Thymus (tissue), 11 donors: ENCODE data around the gene C2orf42. TPM values are rescaled to one million over a fixed set of nuclear protein-coding genes. Genes with fewer than 3 reads are reported as not detected.
A peak's percentile ranks its signal among the peaks of the same experiment; 100 is the strongest.

Source experiments
- DNase-seq, 9 donors: peaks; one replicate each; pipeline ENCODE4 v3.0.0-alpha.2; 2013; ENCODE audit warnings: low spot score in 9 of 9, low read depth in 6 of 9, missing footprints in 1 of 9
- H3K27ac ChIP-seq, 2 donors: one replicate each; pipeline ENCODE4 v1.5.1; 2013; ENCODE audit warnings: control low read depth in 1 of 2, low read depth in 1 of 2, low read length in 1 of 2, mild to moderate bottlenecking in 1 of 2, moderate library complexity in 1 of 2
- H3K27me3 ChIP-seq, 2 donors: one replicate each; pipeline ENCODE4 v1.5.1; 2013; ENCODE audit warnings: low read length in 1 of 2; ENCODE audit not compliant: control insufficient read depth in 2 of 2, insufficient read depth in 1 of 2
- H3K36me3 ChIP-seq, 2 donors: one replicate each; pipeline ENCODE4 v1.5.1; 2013; ENCODE audit warnings: low read length in 1 of 2, mild to moderate bottlenecking in 1 of 2, moderate library complexity in 1 of 2; ENCODE audit not compliant: control insufficient read depth in 2 of 2, insufficient read depth in 2 of 2
- H3K4me1 ChIP-seq, 2 donors: one replicate each; pipeline ENCODE4 v1.5.1; 2013; ENCODE audit warnings: low read length in 2 of 2; ENCODE audit not compliant: control insufficient read depth in 2 of 2, insufficient read depth in 2 of 2
- H3K4me3 ChIP-seq, 2 donors: one replicate each; pipeline ENCODE4 v1.5.1; 2013; ENCODE audit warnings: low read length in 2 of 2, control low read depth in 1 of 2, mild to moderate bottlenecking in 1 of 2
- H3K9me3 ChIP-seq, 2 donors: one replicate each; pipeline ENCODE4 v1.5.1; 2013; ENCODE audit warnings: low read length in 1 of 2, mild to moderate bottlenecking in 1 of 2; ENCODE audit not compliant: control insufficient read depth in 2 of 2, insufficient read depth in 1 of 2
- WGBS: extraction: QIAGEN DNeasy Blood & Tissue Kit; methylation state at CpG from one replicate; pipeline ENCODE4 v1.1.7; 2013; 5-methylcytosine and 5-hydroxymethylcytosine counted together
- polyA plus RNA-seq: library from polyadenylated mRNA; stranded (reverse); fragments of 200-250 nt; gene quantifications from one replicate; pipeline ENCODE4 v1.2.3, GENCODE V29; 2013
- total RNA-seq: library from RNA; stranded (reverse); fragments of 120-200 nt; gene quantifications from one replicate; pipeline ENCODE4 v1.2.4, GENCODE V29; 2013
- donor health status: healthy.

The C2orf42 gene
- total and polyA plus RNA-seq, 2 donors = 15.4 to 15.7 TPM

DNA sequence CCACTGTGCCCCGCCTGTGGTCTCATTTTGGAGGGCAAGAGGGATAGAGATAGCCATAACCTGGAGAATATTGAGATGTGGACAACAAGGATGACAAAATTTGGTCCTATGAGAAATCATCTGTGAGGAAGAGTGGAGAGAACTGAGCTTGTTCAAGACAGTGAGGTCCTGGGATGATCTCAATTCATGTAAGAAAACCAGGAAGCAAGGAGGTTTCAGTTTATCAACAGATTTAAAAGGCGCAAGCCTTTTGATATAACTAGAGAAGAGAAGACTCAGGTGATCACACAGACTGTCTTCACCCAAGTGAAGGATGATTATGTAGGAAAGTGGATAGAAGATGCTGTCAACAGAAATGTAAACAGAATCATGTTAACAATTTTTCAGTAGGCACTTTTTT is 64.4 kb downstream of the C2orf42 start:
- Histone ChIP-seq H3K4me3 (no peak overlapping the region), H3K36me3 (no peaks in the 10 kb centered on the region), H3K27ac (peak overlapping the region; percentile 42 to 55), H3K9me3 (peaks cover 0 to 7% of the 10 kb centered on the region in 2 donors), H3K27me3 (no peaks in the 10 kb centered on the region), H3K4me1 (peaks cover 36 to 70% of the 10 kb centered on the region in 2 donors)
- DNase-seq = peak in 1 of 9 donors; percentile 55
- WGBS = 91% methylated on average over 2 of the region's 2 CpGs

DNA sequence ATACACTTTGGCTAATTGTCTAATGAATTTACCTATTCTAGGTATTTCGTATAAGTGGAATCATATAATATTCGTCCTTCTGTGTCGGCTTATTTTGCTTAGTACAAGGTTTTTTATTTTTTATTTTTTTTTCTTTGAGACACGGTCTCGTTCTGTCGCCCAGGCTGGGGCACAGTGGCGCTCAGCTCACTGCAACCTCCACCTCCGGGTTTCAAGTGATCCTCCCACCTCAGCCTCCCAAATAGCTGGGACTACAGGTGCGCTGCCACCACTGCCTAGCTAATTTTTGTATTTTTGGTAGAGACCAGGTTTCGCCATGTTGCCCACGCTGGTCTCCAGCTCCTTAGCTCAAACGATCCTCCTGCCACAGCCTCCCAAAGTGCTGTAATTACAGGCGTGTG is 65.3 kb downstream of the C2orf42 start:
- Histone ChIP-seq H3K9me3 (peaks cover 0 to 7% of the 10 kb centered on the region in 2 donors), H3K4me1 (peaks cover 34 to 69% of the 10 kb centered on the region in 2 donors), H3K27me3 (no peaks in the 10 kb centered on the region), H3K36me3 (no peaks in the 10 kb centered on the region), H3K4me3 (peak overlapping the region; percentile 57 to 67), H3K27ac (peak overlapping the region; percentile 99)
- DNase-seq = no peak
- WGBS = 73% methylated on average over 13 of the region's 13 CpGs

DNA sequence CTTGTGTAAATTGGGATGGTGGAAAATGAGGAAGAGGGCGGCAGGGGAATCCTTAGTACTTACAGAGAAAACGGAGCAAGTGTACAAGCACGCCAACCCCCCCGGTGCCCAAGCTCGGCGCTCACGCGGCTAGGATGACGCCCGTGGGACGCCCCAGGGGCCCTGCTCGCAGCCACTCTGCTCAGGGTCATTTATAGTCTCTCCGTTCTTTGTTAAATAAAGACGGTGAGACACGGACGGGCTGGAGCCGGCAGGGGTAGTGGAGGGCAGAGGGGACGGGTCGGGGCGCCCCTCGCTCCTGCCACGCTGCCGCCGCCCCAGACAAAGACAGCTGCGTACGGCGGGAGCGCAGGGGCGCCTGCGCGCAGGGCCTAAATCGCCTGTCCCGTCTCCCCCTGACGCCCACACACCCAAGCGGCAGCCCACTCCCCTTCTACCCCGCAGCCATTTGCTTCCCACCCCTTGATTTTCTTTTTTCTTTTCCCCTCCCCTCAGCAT is 65.8 kb downstream of the C2orf42 start:
- under 1% methylated on average over 36 of the region's 36 CpGs for WGBS
- Histone ChIP-seq H3K9me3 (peaks cover 0 to 7% of the 10 kb centered on the region in 2 donors), H3K27me3 (no peaks in the 10 kb centered on the region), H3K4me3 (peak overlapping the region; percentile 57 to 67), H3K36me3 (no peaks in the 10 kb centered on the region), H3K27ac (peak overlapping the region; percentile 99), H3K4me1 (peaks cover 34 to 71% of the 10 kb centered on the region in 2 donors)
- DNase-seq = peak in 4 of 9 donors; percentile 67 to 88 (median 70)

DNA sequence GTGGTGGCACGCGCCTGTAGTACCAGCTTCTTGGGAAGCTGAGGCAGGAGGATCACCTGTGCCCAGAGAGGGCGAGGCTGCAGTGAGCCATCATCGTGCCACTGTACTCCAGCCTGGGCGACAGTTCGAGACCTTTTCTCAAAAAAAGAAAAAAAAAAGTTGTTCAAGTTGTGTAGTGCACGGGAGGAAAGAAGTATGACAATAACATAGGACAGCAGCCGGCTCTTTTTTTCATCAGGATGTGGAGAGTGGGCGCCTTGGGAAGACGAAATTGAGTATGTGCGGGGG is 67.0 kb downstream of the C2orf42 start:
- Histone ChIP-seq H3K27me3 (no peaks in the 10 kb centered on the region), H3K4me1 (peaks cover 40 to 84% of the 10 kb centered on the region in 2 donors), H3K9me3 (peaks cover 0 to 7% of the 10 kb centered on the region in 2 donors), H3K36me3 (no peaks in the 10 kb centered on the region), H3K4me3 (peak overlapping the region; percentile 57 to 67), H3K27ac (peak overlapping the region; percentile 99)
- WGBS = 32% methylated on average over 11 of the region's 11 CpGs
- DNase-seq = no peak

DNA sequence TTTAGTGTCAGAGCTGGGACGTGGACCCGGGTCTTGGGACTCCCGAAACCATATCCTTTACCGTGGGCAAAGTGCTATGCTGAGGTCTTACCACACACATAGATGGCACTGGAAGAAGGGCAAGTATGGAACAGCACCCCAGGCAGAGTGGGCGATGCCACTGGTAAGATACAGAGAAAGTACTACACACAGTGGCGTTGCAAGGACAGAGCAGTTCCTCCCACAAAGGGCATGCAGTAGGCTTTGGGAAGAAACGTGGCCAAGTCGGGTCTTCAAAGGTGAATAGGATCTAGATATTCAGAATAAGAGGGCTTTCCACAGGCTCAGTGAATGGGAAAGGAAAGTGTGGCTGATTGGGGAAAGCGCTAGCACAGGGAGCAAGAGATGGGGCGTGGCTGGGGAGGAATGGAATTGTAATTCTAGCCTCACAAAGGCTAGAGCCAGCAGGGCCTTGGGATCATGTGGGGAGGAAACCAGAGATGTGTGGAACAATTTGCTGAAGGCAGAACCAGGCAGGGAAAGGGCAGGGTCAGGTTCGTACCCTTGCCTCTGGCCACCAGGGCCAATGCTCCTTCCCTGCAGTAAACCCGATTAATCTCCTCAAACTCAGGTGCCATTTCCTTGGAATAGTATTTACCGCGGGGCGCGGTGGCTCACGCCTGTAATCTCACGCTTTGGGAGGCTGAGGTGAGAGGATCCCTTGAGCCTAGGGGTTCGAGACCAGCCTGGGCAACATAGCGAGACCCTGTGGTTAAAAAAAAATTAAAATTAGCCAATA is 67.6 kb downstream of the C2orf42 start:
- DNase-seq = no peak
- Histone ChIP-seq H3K27me3 (no peaks in the 10 kb centered on the region), H3K4me3 (peak overlapping the region in 1 of 2 donors; percentile 67), H3K27ac (peak overlapping the region; percentile 99), H3K36me3 (no peaks in the 10 kb centered on the region), H3K4me1 (peaks cover 40 to 84% of the 10 kb centered on the region in 2 donors), H3K9me3 (peaks cover 0 to 7% of the 10 kb centered on the region in 2 donors)
- WGBS = 90% methylated on average over 20 of the region's 20 CpGs

DNA sequence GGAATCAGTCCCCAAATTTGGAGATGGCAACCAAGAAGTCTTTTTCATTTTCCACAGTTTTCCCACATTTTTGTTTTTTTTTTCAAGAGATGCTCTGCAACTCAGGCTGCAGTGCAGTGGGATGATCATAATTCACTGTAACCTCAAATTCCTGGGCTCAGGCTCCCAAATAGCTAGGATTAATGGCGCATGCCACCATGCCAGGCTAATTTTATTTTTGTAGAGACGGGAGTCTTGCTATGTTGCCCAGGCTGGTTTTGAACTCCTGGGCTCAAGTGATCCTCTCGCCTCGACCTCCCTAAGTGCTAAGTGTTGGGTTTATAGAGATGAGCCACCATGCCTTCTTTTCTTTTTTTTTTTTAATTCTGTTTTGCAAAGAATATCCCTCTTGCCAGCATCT is 68.3 kb downstream of the C2orf42 start:
- no peak for DNase-seq
- Histone ChIP-seq H3K27me3 (no peaks in the 10 kb centered on the region), H3K27ac (peak overlapping the region; percentile 11 to 88), H3K4me1 (peaks cover 36 to 79% of the 10 kb centered on the region in 2 donors), H3K9me3 (peaks cover 0 to 7% of the 10 kb centered on the region in 2 donors), H3K36me3 (no peaks in the 10 kb centered on the region), H3K4me3 (no peak overlapping the region)
- 98% methylated on average over 4 of the region's 4 CpGs for WGBS

DNA sequence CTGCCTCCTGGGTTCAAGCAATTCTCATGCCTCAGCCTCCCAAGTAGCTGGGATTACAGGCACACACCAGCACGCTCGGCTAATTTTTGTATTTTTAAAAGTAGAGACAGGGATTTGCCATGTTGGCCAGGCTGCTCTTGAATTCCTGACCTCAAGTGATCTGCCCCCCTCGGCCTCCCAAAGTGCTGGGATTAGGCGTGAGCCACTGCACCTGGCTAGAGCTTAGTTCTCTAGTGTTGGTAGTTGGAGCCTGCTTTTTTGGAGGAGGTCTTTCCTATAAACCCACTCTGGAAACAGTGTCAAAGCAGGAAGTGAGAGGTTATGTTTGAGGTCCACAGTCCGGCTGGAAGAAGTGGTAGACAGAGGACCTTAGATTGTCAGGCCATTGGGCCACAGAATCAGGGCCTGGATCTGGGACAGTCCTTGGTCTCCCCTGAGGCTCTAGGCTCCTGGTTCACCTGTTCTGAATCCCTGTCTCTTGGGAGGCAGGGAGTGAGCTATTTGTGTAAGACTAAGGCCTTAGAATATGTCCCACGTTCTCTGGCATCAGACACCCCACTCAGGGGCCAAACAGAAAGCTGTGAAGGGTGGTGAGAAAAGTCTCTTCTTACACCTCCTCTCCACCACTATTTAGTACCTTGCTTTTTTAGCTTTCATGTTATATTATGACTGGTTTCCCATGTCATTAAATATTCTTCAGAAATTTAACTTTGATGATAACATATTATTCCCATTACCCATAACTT is 69.0 kb downstream of the C2orf42 start:
- peaks cover 29 to 77% of the 10 kb centered on the region in 2 donors for H3K4me1 ChIP-seq
- 83% methylated on average over 6 of the region's 6 CpGs for WGBS
- H3K36me3 ChIP-seq = no peaks in the 10 kb centered on the region
- peaks cover 0 to 7% of the 10 kb centered on the region in 2 donors for H3K9me3 ChIP-seq
- no peak overlapping the region for H3K4me3 ChIP-seq
- DNase-seq = no peak
- no peaks in the 10 kb centered on the region for H3K27me3 ChIP-seq
- peak overlapping the region; percentile 78 to 88 for H3K27ac ChIP-seq

DNA sequence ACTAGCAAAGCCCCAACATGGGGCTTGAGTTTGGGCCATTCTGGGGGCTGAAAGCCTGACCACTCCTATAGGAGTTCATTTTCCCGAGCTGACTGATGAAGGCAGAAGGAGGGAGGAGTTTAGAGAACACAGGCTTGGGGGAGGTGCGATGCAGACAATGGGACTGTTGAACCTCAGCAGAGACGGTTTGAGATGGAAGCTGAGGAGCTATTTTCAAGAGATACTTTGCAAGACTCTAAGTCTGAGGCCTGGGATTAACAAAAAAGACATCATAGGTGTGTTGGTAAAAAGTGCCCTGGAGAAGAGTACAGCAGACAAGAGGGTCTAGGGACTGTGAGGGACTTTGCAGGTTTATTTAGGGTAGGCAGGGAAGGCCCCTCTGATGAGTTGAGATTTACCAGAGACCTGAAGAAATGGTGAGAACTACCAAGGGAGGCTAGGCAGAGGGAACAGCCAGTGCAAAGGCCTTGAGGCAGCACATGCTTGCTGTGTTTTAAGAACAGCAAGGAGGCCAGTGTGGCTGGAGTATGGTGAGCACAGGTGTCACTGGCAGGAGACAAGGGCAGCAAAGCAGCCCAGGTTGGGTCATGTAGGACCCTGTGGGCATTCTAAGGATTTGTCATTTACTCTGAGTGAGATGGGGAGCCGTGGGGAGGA is 71.9 kb downstream of the C2orf42 start:
- peaks cover 27 to 78% of the 10 kb centered on the region in 2 donors for H3K4me1 ChIP-seq
- peak overlapping the region; percentile 84 to 91 for H3K27ac ChIP-seq
- H3K27me3 ChIP-seq = no peaks in the 10 kb centered on the region
- no peaks in the 10 kb centered on the region for H3K36me3 ChIP-seq
- H3K9me3 ChIP-seq = peaks cover 0 to 3% of the 10 kb centered on the region in 2 donors
- peak overlapping the region in 1 of 2 donors; percentile 10 for H3K4me3 ChIP-seq
- 40% methylated on average over 4 of the region's 4 CpGs for WGBS
- DNase-seq = peak in 2 of 9 donors; percentile 68 to 83
